IPS-18c (cell line): Measurements from ENCODE around the gene STARD10.
A peak's percentile ranks its signal among the peaks of the same experiment; 100 is the strongest.
"Not testable (repeated sequence)": the region's sequence is repeated elsewhere in the genome, so short reads cannot be mapped to it uniquely, and the experiment has no call there.

Experiments
- H3K4me3 ChIP-seq: 2 replicates; pipeline ENCODE4 v1.7.0; 2013; ENCODE audit warnings: low read depth, mild to moderate bottlenecking, low read length, moderate library complexity; ENCODE audit not compliant: insufficient read depth
- H3K9me3 ChIP-seq: one replicate; pipeline ENCODE4 v1.6.1; 2013; ENCODE audit warnings: mild to moderate bottlenecking, low read length, moderate library complexity; ENCODE audit not compliant: control insufficient read depth, insufficient read depth

The STARD10 gene

DNA sequence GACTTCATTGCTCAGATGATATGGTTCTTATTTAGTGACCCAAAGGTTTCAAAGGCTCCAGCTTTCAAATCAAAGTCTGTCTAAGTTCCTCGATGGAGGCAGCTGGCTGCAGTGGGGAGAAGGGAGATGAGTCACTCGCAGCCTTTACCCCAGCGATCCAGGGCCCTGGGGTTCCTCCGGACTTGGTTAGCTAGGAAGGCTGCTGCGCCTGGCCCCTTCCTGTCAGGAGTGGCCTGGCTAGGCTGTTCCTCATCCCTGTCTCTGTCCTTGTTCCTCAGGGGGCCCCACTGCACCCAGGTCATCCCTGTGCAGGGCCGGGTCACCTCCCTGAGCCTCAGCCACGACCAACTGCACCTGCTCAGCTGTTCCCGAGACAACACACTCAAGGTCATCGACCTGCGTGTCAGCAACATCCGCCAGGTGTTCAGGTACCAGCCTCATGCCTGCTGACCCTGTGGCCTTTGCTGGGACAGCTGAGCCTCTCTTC is 34.3 kb upstream of the STARD10 start:
- Histone ChIP-seq H3K9me3 (no peaks in the 10 kb centered on the region), H3K4me3 (no peak overlapping the region)

DNA sequence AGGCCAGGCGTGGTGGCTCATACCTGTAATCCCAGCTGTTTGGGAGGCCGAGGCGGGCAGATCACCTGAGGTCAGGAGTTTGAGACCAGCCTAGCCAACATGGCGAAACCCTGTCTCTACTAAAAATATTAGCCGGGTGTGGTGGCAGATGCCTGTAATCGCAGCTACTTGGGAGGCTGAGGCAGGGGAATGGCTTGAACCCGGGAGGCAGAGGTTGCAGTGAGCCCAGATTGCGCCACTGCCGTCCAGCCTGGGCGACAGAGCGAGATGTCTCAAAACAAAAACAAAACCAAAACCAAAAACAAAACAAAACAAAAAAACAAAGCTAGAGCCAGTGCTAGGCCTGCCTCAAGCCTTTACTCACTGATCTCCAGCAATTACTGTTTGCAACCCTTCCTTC is 33.8 kb upstream of the STARD10 start:
- not testable (repeated sequence) for H3K4me3 ChIP-seq, H3K9me3 ChIP-seq

DNA sequence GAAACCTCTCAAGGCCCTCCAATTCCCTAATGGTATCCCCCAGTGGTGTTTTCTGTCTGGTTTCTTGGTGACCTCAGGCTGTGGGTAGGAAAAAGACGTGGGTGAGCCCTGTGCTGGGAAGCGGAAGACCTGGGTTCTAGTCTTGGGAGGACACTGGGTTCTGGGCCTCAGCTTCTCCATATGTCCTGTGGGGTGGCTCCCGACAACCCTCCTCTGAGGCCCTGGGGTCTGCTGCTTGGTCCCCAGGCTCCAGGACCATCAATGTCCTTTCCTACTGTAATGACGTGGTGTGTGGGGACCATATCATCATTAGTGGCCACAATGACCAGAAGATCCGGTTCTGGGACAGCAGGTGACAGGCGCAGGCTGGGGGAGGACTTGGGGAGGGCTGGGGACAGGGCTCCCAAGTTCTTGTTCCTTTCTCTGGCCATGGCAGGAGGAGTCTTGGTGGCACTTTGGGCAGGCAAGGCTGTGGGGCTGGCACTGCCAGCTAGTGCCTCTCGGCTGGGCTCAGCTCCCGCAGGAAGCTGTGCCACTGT is 33.2 kb upstream of the STARD10 start:
- H3K9me3 ChIP-seq: no peaks in the 10 kb centered on the region

DNA sequence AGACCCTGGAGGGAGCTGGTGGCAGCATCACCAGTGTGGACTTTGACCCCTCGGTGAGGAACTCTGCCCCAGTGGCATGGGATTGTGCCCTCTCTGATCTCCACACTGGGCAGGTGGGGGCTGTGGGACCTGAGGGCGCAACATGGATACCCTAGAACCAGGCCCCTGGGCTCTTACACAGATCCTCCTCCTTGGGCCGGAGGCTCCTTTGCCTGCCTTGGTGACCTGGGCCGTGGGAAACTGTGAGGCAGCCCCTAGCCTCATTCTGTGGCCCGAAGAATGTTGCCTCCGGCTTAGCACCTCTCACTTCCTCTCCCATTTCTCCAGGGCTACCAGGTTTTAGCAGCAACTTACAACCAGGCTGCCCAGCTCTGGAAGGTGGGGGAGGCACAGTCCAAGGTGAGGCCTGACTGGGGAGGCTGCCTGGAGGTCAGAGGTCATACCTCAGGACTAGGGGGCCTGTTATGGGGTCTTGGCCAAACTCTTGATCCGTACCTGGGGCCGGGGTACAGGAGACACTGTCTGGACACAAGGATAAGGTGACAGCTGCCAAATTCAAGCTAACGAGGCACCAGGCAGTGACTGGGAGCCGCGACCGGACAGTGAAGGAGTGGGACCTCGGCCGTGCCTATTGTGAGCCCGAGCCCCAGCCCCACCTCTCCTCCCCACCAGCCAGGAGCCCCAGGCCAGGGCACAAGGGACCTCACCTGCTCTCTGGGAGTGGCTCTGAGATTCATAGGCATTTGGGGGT is 32.5 kb upstream of the STARD10 start:
- no peaks in the 10 kb centered on the region for H3K9me3 ChIP-seq
- H3K4me3 ChIP-seq: no peak overlapping the region

More for the DNA sequence above, 33.2 kb upstream of the STARD10 start:
- H3K4me3 ChIP-seq: no peak overlapping the region

DNA sequence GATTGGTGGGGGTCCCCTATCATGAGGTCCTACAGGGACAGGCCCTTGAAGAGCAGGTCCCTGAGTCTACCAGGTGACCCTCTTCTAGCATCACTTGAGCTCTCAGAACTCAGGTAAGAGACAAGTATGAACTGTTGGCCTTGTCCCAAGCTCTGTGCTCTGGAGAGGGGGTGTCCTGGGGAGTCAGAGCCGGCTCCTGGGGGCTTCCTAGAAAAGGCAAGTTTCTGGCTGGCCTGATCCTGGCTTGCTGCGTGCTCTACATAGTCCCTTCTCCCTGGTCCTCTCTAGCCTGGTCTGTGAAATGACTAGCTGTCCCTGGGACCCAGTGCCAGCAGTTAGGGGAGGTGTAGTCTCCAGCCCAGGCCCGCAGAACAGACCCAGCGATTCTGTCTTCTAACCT is 31.8 kb upstream of the STARD10 start:
- no peak overlapping the region for H3K4me3 ChIP-seq
- H3K9me3 ChIP-seq: no peaks in the 10 kb centered on the region

DNA sequence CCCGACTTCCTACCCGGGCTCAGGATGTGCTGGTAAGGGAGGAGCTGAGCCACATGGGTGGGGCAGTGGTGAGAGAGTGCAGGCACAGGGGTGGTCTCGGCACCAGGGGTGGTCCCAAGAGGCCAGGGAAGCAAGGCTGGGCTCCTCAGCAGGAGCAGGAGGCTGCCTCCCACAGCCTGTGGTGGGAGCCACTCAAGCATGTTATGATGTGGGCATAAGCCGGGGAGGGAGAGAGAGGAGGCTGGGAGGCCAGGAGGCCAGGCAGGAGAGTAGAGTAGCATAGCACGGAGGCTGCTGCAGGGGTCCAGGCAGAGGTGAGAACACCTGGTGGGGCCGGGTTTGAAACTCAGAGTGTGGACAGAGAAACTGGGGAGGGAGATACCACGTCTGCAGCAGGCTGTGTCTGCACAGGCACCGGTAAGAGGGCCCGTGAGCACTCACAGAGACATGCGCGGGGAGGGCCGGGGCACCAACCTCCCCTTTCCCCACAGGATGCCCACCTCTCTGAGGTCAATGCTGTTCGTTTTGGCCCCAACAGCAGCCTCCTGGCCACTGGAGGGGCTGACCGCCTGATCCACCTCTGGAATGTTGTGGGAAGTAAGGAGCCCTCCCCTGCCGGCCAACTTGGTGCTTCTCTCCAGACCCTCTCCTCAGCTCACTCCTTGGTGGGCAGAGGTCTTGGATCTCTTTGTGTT is 31.1 kb upstream of the STARD10 start:
- no peaks in the 10 kb centered on the region for H3K9me3 ChIP-seq
- H3K4me3 ChIP-seq: no peak overlapping the region

DNA sequence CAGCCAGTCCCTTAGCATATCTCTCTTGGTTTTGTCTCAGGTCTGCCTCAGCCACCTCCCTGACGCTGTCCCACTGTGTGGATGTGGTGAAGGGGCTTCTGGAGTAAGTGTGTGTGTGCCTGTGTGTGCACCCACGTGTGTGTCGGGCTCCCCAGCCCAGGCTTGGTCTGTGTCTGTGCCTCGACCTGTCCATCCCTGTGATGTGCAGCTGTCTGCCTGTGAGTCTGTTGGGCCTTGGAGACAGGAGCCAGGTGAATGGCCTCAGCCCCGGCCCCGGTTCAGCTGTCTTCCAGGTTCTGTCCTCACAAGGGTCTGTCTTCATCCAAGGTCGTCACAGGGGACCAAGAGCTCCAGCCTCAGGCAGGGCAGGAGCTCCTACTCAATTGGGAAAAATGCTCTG is 30.2 kb upstream of the STARD10 start:
- no peak overlapping the region for H3K4me3 ChIP-seq
- H3K9me3 ChIP-seq: no peaks in the 10 kb centered on the region

DNA sequence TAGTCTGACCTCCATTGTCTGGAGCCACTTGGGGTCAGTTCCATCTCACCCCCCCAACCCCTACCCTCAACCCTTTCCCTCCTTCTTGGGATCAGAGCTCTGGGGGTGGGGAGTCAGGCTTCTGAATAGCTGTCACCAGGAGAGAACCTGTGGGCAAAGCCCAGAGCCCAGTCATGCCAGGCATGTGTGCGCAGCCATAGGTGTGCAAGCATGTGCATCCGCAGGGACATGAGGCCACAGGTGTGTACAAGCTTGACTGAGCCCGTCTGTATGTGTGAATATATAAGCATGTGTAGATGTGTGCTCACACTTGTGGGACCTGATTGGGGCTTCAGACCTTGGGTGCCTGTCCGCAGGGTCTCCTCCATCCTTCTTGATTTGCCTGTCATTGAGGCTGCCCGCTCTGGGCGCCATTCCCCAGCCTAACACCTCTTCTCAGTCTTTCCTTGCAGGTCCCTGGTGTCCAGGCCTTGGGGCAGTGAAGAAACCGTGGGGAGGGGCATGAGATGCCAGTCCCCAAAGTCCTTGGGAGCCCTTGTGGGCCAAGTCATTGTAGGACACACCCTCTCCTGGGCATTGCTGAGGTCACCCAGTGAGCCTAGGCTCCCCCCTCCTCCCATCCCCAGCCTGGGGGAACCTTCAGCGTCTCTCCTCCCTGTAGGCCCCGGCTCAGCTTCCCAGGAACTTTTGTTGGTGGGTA is 29.4 kb upstream of the STARD10 start:
- Histone ChIP-seq H3K9me3 (no peaks in the 10 kb centered on the region), H3K4me3 (no peak overlapping the region; the same call in 1 of the 2 replicates)

DNA sequence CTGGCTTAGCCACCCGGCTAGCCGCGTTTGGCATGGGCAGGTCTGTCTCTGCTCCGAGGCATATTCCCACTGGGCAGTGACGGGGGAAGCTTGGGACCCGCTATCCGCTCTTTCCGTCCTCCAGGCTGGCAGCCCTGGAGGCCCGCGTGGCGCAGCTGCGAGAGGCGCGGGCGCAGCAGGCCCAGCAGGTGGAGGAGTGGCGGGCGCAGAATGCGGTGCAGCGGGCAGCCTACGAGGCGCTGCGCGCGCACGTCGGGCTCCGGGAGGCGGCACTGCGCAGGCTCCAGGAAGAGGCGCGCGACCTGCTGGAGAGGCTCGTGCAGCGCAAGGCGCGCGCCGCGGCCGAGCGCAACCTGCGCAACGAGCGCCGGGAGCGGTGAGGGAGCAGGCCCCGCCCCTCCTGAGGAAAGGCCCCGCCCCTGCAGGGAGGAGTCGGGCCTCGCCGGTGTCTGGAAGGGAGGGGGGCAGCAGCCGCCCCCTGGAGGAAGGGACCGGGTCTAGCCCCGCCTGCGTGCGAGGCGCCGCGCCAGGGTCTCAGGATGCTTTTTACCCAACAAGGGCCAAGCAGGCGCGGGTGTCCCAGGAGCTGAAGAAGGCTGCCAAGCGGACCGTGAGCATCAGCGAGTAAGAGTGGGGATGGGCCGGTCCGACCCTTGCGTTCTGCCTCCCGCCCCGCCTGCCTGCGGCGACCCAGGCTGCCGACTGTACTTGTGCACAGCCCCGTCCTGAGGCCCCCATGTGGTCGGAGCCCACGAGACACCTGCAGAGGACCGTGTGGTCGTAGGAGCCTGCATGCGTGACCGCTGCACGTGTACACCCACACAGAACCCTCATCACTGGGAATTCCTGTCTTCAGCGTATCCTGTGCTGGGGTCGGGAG is 28.3 kb upstream of the STARD10 start:
- peak overlapping the region; percentile 76 for H3K4me3 ChIP-seq

DNA sequence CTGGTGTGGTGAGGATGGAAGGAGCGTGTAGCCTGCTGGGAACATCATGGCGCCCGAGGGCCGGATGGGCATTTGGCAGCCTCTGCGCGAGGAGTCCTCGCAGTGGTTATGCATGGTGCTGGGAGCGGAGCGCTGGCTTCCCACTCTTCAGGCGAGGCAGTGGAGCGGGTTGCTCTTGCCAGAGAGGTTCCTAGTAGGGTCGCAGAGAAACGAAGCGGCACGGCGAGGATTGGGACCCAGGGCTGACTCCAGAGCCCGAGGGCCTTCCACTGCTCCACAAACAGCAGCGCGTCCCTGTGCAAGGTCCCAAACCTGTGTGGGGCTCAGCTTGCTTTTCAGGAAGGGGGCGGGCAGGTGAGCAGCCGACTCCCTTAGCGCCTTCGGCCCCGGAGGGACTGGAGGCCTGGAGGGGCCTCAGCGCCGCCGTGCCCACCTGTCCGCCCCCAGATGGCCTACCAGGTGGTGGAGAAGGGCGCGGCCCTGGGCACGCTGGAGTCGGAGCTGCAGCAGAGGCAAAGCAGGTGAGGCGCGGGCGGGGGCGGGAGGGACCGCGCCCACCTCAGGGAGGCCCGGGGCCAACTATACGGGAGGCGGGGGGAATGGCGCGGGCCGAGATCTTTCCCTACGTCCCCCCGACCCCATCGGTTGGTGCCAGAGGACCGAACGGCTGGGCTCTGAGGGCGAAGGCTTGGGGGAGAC is 27.5 kb upstream of the STARD10 start:
- H3K9me3 ChIP-seq: no peaks in the 10 kb centered on the region
- peak overlapping the region; percentile 76 for H3K4me3 ChIP-seq

More for the DNA sequence above, 28.3 kb upstream of the STARD10 start:
- no peaks in the 10 kb centered on the region for H3K9me3 ChIP-seq

DNA sequence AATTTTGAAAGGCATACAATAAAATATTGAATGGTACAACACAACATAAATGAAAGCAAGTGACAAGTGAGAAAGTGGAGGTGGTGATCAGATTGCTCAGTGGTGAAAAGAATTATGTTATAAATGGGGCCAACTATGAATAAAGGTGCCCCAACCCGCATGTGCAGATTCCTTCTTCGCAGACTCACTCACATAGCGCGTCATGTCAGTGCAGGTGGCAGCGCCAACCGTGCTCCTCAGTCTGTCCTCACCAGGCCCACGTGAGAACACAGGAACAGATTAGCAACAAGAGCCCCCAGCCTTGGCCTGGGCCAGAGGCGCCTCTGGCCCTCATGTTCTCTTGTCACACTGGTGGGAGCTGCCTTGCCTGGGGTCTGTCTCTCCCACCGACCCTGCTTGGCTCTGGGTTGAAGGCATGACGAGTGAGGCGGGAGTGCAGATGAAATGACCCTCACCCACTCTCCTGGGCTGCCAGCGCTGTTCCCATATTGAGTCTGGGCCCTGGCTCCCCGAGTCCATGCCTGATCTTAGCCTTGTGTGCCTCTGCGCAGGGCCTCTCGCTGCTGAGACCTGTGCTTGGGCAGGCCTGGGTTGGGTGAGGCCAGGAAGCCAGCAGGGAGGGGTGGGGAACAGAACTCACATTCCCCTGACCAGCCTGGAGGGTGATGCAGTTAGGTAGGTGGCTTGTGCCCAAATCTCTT is 26.7 kb upstream of the STARD10 start:
- H3K4me3 ChIP-seq: no peak overlapping the region; the same call in 1 of the 2 replicates
- H3K9me3 ChIP-seq: no peaks in the 10 kb centered on the region

DNA sequence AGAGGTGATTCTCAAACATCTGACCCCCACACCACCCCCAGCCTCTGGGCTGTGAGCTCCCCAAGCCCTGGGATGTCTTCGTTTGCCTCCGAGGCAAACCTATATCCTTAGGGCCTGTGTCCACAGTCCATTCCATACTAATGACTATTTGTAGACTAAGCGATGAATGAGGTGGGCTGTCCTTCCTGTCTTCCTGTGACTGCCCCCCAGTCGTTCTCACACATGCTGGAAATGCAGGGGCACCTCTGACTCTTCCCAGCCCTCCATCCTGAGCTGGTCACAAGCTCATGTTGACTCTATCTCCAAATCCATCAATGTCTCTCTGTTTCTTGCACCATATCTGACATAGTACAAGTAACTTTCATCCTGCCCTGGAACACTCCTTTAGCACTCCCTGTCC is 25.1 kb upstream of the STARD10 start:
- Histone ChIP-seq H3K4me3 (no peak overlapping the region), H3K9me3 (no peaks in the 10 kb centered on the region)

DNA sequence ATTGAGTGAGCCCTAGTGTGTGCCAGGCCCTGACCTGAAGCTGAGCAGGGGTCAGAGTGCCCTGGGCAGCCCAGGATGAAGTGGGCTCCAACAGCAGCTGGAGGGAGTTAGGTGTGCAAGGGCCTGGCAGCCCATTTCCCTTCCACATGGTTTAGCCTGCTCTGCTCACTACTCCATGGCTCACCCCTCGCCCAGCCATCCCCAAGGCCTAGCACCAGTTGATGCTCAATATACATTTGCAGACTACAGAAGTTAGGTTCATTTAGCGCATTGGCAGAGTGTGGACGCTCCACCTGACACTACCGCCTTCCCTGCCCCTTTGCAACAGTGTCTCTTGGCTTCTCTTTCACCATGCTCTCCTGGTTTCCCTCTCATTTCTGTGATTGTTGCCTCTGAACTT is 24.1 kb upstream of the STARD10 start:
- Histone ChIP-seq H3K9me3 (no peaks in the 10 kb centered on the region), H3K4me3 (no peak overlapping the region)

DNA sequence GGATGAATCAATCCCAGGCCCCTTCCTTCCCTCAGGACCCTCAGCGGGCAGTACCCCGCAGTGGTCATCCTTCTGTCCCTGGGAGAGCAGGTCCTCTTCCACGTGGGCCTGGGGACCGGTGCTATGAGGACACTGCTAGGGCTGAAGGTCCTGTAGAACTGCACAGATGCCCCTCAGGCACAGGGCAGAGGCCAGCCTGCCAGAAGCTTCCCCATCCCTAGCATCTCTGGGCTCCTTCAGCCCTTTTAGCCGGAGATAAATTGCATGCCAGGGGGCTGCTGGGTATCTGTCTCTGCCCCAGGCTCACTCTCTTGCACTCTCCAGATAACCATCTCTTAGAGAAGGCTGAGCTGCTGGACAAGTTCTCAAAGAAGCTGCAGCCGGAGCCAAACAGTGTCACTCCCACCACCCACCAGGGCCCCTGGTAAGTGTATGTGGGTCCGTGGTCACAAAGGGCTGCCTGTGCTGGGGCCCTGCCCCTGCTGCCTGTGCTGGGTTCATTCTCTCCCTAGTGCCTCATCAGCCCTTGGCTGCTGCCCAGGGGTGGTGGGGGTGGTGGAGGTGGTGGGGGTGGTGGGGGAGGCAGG is 22.6 kb upstream of the STARD10 start:
- H3K9me3 ChIP-seq: no peaks in the 10 kb centered on the region
- H3K4me3 ChIP-seq: no peak overlapping the region

DNA sequence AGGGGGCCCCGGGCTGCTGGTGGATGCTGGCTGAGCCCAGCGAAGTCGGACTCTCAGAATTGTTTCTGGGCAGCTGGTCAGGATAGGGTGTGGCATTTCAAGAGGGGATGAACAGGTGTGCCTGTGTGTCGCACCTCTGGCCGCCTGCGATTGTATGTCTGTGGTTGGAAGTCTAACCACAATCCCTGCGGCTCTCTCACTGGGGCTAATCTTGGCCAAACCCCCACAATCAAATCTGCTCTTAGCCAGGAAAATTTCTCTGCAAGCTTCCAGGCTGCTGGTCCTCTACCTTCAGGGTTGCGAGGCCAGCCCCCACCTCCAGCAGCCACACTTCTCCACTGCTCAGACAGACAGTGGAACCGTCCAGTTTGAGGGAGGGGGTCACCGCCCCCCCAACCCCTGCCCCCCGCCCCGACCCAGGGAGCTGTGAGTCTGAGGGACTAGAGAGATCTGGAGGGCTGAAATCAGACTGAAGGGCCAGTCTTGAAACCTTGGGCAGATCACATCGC is 21.3 kb upstream of the STARD10 start:
- Histone ChIP-seq H3K9me3 (no peaks in the 10 kb centered on the region), H3K4me3 (peak overlapping the region; percentile 92)
